ENCODE data around the gene STKLD1. TPM values are rescaled to one million over a fixed set of nuclear protein-coding genes. Genes with fewer than 3 reads are reported as not detected.

STKLD1 gene
- total RNA-seq, 1 donor from 2014 or later: 1.2 TPM

DNA sequence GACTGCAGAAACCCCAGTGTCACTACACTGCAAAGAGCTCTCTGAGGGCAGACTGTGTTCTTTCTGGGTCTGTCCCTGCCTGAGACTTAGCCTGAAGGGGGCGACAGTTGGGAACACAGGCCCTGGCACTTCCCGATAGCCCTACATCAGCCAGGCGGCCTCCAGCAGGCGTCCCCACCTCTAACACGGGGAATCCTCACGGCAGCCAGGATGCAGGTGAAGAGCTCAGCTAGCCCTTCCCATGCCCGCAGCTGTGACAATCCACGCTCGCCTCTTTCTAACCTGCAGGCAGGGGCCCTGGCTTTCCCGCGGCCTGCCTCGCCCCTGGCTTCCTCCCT is 34.1 kb upstream of the STKLD1 start:
- Histone ChIP-seq H3K27me3 (no peaks in the 10 kb centered on the region), H3K27ac (peak overlapping the region; percentile 60), H3K9me3 (no peaks in the 10 kb centered on the region), H3K36me3 (peaks cover 51% of the 10 kb centered on the region), H3K4me1 (peaks cover 16% of the 10 kb centered on the region), H3K4me3 (no peak overlapping the region)
- ATAC-seq (no peak), DNase-seq (no peak)
- TF ChIP-seq, protein P1, sequence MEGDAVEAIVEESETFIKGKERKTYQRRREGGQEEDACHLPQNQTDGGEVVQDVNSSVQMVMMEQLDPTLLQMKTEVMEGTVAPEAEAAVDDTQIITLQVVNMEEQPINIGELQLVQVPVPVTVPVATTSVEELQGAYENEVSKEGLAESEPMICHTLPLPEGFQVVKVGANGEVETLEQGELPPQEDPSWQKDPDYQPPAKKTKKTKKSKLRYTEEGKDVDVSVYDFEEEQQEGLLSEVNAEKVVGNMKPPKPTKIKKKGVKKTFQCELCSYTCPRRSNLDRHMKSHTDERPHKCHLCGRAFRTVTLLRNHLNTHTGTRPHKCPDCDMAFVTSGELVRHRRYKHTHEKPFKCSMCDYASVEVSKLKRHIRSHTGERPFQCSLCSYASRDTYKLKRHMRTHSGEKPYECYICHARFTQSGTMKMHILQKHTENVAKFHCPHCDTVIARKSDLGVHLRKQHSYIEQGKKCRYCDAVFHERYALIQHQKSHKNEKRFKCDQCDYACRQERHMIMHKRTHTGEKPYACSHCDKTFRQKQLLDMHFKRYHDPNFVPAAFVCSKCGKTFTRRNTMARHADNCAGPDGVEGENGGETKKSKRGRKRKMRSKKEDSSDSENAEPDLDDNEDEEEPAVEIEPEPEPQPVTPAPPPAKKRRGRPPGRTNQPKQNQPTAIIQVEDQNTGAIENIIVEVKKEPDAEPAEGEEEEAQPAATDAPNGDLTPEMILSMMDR (IDR thresholded peaks at IDR 0.05): no peak
- intact Hi-C loops (cut with DNase I): no loop called here

DNA sequence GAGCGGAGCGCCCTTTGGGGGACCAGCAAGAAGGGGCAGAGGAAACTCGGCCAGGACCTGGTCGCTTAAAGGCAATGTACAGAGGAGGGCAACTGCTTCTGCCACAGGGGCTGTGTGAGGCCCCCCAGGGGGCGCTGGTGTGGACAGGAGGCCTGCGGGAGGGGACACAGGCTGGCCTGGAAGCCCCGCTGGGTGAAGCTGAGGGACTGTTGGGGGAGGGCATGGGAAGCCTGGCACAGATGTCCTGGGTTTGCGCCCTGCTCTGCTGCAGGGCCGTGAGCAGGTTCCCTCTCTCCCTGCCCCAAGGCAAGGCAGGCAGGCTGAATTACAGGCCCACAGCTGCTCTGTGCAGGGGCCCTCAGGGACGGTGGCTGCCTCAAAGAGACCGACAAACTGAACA is 33.6 kb upstream of the STKLD1 start:
- intact Hi-C loops (cut with DNase I): no loop called here
- no peak overlapping the region for H3K27ac ChIP-seq

DNA sequence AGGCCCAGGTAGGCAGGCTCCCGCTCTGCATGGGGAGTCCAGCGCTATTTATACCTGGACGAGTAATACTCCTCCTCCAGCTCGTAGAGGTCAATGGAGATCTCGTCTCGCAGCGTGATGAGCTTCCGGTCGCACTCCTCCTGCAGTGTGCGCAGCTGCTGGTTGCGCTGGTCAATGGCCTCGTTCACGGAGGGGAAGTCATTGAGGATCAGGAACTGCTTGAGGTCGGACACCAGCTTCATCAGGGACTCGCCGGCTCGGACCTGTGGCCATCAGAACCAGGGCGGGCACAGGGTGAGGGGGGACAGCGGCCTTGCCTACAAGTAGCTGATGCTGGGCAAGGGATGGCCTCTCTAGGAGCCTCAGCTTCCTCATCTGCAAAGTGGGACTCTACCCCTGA is 32.1 kb upstream of the STKLD1 start:
- Histone ChIP-seq H3K4me1 (peaks cover 19% of the 10 kb centered on the region), H3K27ac (no peak overlapping the region), H3K4me3 (no peak overlapping the region), H3K36me3 (peaks cover 53% of the 10 kb centered on the region), H3K9me3 (no peaks in the 10 kb centered on the region), H3K27me3 (no peaks in the 10 kb centered on the region)
- ATAC-seq (no peak), DNase-seq (no peak)
- intact Hi-C loops (cut with DNase I): no loop called here
- TF ChIP-seq, protein P1 (IDR thresholded peaks at IDR 0.05): no peak

More for the DNA sequence above, 33.6 kb upstream of the STKLD1 start:
- H3K36me3 ChIP-seq: peaks cover 51% of the 10 kb centered on the region
- TF ChIP-seq, protein P1 (IDR thresholded peaks at IDR 0.05): peak; percentile 13
- no peaks in the 10 kb centered on the region for H3K9me3 ChIP-seq
- no peak for ATAC-seq
- DNase-seq: no peak
- H3K4me3 ChIP-seq: no peak overlapping the region
- no peaks in the 10 kb centered on the region for H3K27me3 ChIP-seq
- H3K4me1 ChIP-seq: peaks cover 17% of the 10 kb centered on the region

DNA sequence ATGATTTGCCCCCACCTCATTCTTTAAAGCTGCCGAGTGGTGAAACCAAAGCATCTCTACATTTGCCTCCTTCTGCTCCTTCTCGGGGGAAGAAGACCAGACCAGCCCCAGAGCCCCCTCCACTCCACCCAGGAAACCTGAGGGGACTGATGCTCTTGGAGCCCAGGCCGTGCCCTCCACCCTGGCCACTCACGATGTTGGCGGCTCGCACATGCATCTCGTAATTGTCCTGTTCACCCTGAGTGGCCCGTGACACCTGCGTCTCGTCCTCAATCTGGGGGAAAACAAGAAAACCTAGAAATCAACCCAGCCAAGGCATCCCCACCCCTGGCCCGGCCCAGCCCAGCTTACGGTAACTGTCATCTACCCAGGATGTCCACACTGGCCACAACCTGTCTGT is 31.2 kb upstream of the STKLD1 start:
- Histone ChIP-seq H3K9me3 (no peaks in the 10 kb centered on the region), H3K4me1 (peaks cover 28% of the 10 kb centered on the region), H3K27ac (no peak overlapping the region), H3K36me3 (peaks cover 62% of the 10 kb centered on the region), H3K4me3 (no peak overlapping the region), H3K27me3 (no peaks in the 10 kb centered on the region)
- no peak for ATAC-seq
- TF ChIP-seq, protein P1 (IDR thresholded peaks at IDR 0.05): no peak
- DNase-seq: no peak
- intact Hi-C loops (cut with DNase I): no loop called here

DNA sequence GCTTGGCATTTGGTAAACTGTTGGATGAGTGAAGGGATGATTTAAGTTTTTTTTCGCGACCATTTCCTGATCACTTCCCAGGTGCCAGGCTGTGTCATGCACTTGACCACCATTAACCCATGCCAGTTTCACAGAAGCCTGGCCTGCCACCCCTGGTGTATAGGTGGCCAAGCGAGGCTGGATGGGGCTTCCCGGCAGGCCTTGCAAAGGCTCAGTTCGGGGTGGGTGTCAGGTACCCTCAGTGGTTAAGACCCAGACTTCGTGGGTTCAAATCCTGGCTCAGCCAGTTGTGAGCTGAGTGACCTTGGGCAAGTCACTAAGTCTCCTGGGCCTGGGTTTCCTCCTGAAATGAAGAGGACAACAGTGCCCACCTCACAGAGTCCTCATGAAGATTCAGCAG is 30.6 kb upstream of the STKLD1 start:
- H3K9me3 ChIP-seq: no peaks in the 10 kb centered on the region
- TF ChIP-seq, protein P1 (IDR thresholded peaks at IDR 0.05): no peak
- no peak overlapping the region for H3K27ac ChIP-seq
- H3K36me3 ChIP-seq: peaks cover 66% of the 10 kb centered on the region
- ATAC-seq (no peak), DNase-seq (no peak)
- H3K4me3 ChIP-seq: no peak overlapping the region
- H3K27me3 ChIP-seq: no peaks in the 10 kb centered on the region
- intact Hi-C loops (cut with DNase I): no loop called here
- H3K4me1 ChIP-seq: peaks cover 26% of the 10 kb centered on the region

Measured in upper lobe of right lung (tissue), 1 donor.